Measurements from ENCODE around the gene DNAAF8.
"Not testable (repeated sequence)": the region's sequence is repeated elsewhere in the genome, so short reads cannot be mapped to it uniquely, and the experiment has no call there.

Gene DNAAF8

GRCh38 chr16:4754865-4755264 is 20.5 kb downstream of the DNAAF8 start:
- no peak for DNase-seq

DNA sequence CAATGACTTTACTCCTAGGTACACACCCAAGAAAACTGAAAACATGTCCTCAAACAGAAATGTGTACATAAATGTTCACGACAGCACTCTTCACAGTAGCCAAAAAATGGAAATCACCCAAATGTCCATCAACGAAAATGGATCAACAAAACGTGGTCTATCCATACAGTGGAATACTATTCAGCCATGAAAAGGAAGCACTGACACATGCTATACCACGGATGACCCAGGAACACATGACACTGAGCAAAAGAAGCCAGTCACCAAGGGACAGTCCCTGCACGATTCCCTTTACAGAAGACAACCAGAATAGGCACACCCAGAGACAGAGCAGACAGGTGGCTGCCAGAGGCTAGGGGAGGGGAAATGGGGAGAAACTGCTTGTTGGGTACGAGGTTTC is 21.4 kb downstream of the DNAAF8 start:
- DNase-seq, result no peak

DNA sequence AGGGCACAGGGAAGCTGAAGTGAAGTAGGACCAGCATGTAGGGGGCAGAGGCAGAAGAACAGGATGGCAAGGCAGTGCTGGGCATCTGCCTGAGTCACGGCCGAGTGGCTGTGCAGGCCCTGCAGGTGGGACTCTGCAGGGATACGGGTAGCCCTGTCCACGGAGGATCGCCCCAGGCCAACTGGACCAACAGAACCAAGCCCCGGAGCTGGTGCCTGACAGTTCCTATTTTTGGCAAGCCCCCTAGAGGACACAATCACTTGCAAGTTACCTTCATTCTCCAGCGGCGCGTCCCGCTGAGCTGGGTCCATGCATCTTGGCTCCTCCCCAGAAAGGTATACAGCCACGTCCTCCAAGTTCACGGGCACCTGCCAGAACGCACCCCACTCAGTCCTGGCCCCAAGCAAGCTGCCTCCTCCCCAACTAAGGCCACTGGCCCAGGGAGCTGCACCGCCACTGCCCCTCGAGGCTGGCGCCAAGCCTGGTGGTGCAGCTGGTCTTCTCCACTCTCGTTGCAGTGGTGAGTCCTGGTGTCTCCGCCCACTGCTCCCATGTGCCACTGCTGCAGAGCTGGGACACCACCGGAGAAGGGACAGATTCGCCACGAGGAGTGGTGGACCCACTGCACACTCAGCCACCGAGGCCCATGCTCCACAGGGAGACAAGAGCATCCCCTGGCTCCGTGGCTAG is 26.0 kb downstream of the DNAAF8 start:
- no peak for DNase-seq

GRCh38 chr16:4762205-4762604 is 27.9 kb downstream of the DNAAF8 start:
- no peak for DNase-seq

- DNase-seq, result no peak
Observed at GRCh38 chr16:4763791-4764190, 29.5 kb downstream of the DNAAF8 start.

- no peak for DNase-seq
Observed at GRCh38 chr16:4765511-4766474, 31.5 kb downstream of the DNAAF8 start.

DNA sequence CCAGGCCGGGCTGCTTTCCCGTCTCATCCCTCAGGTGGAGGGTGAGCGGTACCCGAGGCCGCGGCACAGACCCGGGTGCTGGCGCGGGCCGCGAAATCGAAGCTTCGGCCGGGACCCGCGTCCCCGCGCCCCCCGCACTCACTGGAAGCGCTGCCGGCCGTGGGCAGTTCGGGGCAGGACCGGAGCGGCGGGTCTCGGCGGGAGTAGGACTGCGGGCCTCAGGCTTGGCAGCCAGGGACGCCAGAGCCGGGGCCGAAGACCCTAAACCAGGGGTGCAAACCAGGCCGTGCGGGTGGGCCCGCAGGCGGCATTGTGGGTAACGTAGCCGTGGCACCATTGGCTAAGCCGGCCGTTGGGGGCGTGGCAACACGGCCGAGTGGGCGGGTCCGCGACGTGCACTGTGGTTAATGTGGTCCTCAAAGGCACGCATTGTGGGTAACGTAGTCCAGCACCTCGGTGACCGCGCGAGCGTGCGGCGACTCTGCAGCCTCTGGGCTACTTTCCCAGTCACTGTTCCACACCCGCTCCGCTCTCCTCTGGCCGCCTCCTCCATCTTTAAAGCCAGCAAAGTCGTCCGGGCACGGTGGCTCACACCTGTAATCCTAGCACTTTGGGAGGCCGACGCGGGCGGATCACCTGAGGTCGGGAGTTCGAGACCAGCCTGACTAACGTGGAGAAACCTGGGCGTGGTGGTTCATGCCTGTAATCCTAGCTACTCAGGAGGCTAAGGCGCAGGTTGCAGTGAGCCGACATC is 32.7 kb downstream of the DNAAF8 start, which contains the start of gene ZNF500:
Gene ZNF500 (minus strand): TSS at position 288 of the 754 bp plus-strand sequence. CDS start 1,184 bp downstream, outside the sequence.
- peak; percentile 97 for DNase-seq

- peak; percentile 24 for DNase-seq
Observed at GRCh38 chr16:4767872-4768548, 33.7 kb downstream of the DNAAF8 start.

GRCh38 chr16:4768549-4769305 is 34.4 kb downstream of the DNAAF8 start:
- peak; percentile 94 for DNase-seq

- no peak for DNase-seq
Observed at GRCh38 chr16:4769306-4769638, 34.9 kb downstream of the DNAAF8 start.

GRCh38 chr16:4771646-4772045 is 37.3 kb downstream of the DNAAF8 start:
- no peak for DNase-seq

DNA sequence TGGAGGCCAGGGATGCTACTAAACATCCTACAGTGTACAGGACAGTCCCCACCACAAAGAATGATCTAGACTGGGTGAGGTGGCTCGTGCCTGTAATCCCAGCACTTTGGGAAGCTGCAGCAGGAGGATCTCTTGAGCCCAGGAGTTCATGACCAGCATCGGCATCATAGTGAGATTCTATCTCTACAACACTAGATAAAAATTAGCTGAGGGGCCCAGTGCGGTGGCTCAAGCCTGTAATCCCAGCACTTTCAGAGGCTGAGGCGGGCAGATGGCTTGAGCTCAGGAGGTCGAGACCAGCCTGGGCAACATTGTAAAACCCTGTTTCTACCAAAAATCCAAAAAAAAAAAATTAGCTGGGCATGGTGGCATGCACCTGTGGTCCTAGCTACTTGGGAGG is 38.0 kb downstream of the DNAAF8 start:
- DNase-seq, result no peak

- DNase-seq, result no peak
Observed at GRCh38 chr16:4775005-4775404, 40.7 kb downstream of the DNAAF8 start.

- DNase-seq, result no peak
Observed at GRCh38 chr16:4776141-4776705, 41.9 kb downstream of the DNAAF8 start.

DNA sequence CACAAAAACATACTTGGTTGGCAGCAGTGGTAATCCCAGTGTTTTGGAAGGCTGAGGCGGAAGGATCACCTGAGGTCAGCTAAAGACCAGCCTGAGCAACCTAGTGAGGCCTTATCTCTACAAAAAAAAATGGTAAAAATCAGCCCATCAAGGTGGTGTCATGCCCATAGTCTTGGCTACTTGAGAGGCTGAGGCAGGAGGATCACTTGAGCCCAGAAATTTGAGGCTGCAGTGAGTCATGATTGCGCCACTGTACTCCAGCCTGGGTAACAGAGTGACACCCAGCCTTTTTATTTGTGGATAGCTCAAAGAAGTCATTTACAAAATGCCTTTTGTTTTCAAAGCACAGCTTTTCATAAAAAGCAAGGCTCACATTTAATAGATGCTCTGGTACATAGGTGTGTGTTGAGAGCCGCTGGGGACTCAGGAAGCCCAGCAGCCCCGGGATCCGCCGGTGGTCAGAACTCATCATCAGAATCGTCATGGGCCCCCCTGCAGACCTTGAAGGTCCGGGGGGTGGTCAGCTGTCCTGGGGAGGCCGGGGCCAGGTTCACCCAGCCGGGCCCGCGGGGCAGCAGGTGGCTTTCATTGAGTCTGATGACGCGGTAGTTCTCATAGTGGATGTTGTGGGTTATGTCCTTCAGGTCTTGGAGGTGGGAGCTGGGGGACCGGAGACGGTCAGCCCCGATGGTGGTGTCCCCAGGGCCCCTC is 43.2 kb downstream of the DNAAF8 start:
- no peak for DNase-seq

DNA sequence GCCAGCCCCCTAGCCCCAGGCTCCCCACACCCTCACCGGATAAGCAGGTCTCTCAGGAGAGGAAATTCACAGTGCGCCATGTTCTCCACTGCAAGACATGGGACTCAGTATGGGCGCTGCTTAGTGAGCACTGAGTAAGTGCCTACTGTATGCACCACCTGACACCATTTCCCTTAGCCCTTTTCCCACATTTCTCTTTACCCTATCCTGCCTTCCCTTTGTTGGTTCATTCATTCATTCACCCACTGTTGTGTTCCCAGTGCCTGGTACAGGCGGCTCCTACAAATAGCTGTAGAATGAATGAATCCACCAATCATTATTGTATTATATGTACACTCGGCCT is 43.7 kb downstream of the DNAAF8 start:
- no peak for DNase-seq

- DNase-seq, result no peak
Observed at GRCh38 chr16:4780235-4780634, 45.9 kb downstream of the DNAAF8 start.

DNA sequence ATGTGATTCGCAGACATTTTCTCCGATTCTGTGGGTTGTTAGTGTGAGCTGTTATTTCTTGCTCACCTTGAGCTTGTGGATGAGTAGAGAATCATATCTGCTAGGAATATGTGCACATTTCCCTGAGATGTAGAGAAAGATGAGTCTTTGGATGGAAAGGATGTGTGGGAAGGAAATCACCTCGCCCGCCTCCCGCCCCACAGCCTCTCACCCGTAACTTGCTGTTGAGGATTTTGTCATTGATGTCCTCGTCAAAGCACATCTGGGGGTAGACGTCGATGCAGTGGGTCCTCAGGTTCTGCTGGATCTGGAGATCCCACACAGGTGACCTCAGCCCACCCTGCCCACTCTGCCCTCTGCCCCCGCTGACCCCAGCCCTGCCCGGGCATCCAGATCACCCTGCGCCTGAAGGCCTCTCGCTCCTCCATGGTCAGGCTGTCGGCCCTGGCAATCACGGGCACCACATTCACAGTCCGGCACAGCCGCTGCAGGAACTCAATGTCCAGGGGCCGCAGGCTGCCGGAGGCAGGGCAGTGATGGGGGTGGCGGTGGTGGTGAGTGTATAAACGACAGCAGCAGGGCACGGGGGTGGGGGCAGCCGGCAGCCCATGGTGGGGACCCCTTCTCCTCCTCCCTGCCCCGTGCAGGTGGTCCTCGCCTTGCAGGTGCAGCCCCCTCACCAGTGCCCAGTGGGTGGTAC is 49.1 kb downstream of the DNAAF8 start:
- DNase-seq, result no peak

- no peak for DNase-seq
Observed at GRCh38 chr16:4783951-4784336, 49.6 kb downstream of the DNAAF8 start.

GRCh38 chr16:4784444-4784987 is 50.2 kb downstream of the DNAAF8 start:
- DNase-seq, result not testable (repeated sequence)
